ENCODE results near the gene MS4A5.
"Not testable (repeated sequence)": the region's sequence is repeated elsewhere in the genome, so short reads cannot be mapped to it uniquely, and the experiment has no call there.

The MS4A5 gene, protein sequence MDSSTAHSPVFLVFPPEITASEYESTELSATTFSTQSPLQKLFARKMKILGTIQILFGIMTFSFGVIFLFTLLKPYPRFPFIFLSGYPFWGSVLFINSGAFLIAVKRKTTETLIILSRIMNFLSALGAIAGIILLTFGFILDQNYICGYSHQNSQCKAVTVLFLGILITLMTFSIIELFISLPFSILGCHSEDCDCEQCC

DNA sequence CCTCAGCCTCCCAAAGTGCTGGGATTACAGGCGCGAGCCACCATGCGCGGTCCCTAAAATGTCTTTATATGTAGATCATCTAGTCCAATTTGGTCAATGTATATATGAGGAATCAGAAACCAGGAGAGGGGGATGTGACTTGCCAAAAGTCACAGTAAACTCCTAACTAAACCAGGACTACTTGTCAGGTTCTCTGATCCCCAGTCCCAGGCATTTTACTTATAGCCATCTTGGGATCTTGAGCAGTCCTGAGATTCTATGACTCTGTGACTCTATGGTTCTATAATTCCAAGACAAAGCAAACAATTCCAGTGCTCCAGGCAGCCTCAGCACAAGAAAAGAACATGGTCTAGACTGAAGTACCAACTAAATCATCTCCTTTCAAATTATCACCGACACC is at the start of gene MS4A5:
Gene MS4A5, plus strand, starts transcription at position 301 of the 400 bp plus-strand sequence. CDS start 103 bp downstream, outside the sequence.
- DNase-seq: no peak

DNA sequence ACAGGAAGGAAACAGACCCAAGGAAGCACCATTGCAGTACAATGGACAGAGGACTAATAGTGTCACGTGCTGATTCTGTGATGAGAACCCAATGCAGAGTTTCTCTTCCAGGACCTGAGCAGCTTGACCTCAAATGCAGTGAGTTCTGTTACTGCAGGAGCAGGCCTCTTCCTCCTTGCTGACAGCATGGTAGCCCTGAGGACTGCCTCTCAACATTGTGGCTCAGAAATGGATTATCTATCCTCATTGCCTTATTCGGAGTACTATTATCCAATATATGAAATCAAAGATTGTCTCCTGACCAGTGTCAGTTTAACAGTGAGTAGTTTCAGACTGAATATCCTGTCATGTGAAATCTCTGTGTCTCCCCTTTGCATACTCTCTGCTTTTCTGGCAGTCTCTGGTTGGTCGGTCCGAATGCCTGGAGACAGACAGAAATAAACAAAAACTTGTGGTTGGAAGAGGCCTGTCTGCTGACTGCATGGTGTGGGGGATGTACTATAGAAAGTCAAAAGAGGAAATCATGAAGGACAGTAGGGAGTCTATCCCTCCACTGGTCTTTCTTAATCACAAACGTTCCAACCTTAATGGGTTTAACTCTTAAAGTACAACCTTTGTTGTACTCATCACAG is 40.0 kb upstream of the MS4A5 start:
- no peak for DNase-seq

DNA sequence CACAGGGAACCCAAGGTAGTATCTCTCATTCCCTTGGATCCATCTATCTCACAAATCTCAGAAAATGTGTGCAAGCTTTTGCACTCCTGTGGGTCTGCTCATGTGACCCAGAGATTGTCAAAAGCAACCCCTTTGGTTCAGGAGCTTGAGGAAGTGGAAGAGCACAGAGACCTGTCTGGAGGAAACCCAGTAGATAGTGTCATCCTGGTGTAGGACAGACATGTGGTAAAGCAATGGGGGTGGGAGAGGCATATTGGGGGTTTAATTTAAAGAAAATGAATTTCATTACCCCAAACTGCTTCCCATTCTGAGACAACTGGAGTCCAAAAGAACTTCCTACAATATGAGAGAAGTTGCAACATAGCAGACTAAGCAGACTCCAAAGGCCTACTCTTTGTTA is 39.0 kb upstream of the MS4A5 start:
- no peak for DNase-seq

DNA sequence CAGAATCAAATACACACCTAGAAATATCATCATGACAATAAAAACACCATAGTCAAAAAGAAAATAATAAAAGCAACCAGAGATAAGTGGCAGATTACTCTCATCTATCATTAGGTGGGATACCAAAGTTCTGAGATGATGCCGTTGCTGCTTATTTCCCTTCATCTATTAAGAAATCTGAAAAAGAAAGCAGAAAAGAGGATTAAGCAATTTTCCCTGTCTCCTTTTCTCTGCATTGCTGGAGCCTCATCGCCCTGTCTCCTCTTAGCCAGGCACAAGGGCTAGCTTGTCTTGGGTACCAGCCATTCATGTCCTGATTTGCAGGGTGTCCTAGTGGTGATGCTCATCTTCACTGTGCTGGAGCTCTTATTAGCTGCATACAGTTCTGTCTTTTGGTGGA is 37.0 kb upstream of the MS4A5 start:
- no peak for DNase-seq

DNA sequence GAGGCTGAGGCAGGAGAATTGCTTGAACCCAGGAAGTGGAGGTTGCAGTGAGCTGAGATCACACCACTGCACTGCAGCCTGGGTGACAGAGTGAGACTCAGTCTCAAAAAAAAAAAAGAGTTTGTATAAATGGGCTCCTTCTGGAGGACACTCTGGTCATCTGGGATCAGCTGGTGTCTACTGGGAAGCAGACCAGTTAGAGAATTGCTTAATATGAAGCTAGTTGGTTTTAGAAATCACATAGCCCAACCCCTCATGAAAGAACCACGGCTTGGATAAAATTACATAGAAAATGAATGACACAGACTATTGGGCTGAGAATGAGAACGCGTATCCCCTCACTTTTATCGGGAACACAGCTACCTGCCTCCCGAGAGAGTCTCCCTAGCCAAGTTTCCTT is 36.4 kb upstream of the MS4A5 start:
- DNase-seq: no peak

DNA sequence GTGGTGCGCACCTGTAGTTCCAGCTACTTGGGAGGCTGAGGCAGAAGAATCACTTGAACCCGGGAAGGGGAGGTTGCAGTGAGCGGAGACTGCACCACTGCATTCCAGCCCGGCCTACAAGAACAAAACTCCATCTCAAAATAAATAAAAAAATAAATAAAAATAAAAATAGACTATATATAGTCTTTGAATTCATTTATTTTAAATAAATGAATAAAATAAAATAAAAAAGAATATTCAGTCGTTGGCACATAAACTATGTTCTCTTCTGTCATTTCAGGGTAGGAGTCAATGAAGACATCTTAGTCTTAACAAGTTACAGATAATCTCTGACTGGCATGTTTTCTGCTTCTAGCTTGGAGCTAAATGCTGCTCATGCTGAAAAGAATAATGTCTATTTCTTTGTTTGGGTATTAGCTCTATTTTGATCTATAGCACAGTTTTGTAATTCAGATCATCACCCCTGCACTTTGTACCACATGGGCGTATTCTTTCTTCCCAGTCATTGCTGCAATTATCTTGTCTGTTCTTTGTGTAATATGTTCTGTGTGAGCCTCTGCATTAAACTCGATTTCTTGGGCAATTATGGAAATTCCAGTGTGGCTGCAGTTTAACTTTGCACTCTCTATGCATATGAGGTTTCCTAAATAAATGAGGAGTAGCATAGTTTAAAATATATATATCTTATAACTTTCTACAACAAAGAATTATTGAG is 34.5 kb upstream of the MS4A5 start:
- no peak for DNase-seq

DNA sequence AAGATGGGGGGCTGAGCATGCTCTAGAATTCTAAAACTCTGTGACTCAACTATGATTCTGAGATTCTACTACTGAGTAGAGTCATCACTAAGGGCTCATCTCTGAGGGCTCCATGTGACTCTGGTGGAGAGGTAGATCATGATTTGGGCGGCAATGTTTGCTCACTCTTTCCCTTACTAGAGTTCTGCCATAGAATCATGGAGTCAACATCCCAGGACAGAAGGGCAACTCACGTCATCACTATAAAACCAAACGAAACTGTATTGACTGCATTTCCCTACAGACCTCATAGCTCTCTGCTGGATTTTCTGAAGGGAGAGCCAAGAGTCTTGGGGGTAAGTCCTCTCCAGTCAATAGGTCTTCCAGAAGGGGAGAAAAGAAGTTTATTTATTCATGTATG is 33.0 kb upstream of the MS4A5 start, which contains the start of gene MS4A14:
Gene MS4A14, plus strand, starts transcription at position 78 of the 400 bp plus-strand sequence. Its CDS starts 120 bp downstream, at position 198.
- no peak for DNase-seq

DNA sequence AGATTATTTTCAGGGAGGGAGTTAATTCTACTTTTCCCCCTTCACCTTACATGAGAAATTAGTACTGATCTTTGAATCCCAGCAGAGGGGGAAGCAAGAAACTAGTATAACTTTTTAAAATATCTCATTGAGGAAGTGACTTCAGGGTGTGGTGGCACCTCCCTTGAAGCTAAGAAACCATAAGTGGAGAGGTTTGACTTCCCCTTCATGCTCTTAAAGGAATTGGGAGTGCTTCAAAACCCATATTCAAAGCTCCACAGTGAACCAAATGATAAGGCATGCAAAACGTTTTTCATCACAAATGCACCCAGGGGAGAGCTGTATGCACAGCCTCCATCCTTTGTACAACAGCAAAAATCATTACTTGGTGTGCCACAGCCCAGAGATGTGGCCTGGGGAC is 32.6 kb upstream of the MS4A5 start:
- no peak for DNase-seq

DNA sequence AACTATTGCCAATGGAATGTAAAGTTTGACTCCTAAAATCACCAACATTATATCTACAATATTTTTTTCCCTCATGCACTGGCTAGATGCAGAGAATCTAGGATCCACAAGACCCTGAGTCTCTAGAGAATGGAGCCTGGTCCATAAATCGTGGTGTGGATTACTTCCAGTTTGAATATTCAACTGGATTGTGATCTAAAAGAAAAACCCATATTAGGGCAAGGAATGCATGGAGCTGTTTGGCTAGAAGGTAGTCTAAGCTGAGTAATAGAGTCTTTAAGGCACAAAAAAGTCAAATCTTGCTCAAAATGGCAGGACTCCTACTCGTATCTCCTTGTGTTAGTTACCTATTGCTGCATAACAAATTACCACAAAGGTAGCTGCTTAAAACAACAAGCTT is 9.4 kb upstream of the MS4A5 start:
- no peak for DNase-seq

DNA sequence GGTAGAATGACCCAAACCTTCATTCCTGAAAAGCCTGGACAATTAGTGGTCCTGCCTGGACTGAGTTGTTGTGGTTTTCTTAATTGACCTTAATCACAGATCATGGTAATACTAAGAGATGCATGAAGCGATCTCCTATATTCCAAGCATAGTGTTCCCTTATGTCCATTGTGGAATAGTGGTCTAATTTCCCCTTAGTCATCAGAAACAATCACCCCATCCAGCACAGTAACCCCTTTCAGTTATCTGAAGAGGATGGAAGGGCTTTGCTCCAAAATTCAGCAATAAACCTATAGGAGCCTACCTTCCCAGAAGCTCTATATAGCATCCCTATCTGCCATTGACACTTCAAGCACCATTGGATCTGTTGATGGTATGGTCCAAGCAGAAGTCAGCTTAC is 6.8 kb upstream of the MS4A5 start:
- DNase-seq: no peak

DNA sequence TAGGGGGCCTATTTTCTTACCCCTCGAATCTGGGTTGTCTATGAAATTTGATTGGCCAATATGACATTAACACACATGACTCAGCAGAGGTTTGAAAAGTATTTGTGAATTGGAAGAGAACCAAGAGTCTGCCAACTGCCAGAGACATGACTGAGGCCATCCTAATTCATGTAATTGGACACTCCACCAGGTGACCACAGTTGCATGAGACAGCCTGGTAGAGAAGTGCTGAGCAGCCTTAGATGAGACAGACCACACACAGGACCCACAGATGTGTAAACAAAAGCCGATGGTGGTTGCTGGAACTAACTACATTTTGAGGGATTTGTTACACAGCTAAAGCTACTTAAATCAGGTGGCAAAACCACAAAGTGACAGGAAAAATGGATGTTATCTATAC is 855 bp upstream of the MS4A5 start:
- no peak for DNase-seq

DNA sequence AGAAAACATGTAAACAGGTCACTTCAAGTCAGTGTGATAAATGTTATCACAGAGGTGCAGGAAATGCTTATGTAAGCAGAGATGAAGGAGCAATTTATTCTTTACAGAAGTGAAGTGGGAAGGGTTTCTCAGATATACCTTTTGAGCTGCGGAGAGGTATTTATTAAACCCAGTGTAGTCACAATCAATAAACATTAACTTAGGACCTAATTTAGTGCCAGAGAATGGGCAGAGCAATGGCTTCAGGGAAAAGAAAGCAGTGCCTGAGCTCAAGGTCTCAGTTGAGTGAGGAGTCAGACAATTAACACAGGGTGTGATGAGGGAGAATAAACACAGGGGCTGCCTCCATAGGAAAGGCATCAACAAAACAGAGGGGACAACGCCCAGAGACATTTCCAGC is 1.9 kb downstream of the MS4A5 start:
- no peak for DNase-seq

DNA sequence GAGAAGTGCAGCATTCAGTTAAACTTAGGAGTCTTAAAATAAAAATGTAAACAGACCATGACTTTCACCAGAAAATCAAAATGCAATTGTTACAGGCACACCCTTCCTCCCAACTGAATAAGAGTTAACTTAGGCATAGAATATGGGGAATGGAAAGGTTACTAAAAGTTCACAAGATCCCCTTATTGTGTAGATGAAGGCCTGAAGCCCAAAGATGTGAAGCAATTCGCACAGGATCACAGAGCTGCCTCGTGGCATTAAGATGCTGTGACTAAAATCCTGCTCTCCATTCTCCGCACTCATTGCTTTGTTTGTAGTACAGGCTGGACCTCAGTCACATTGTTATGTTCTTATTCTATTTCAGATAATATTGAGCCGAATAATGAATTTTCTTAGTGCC is 4.0 kb downstream of the MS4A5 start:
- DNase-seq: no peak

DNA sequence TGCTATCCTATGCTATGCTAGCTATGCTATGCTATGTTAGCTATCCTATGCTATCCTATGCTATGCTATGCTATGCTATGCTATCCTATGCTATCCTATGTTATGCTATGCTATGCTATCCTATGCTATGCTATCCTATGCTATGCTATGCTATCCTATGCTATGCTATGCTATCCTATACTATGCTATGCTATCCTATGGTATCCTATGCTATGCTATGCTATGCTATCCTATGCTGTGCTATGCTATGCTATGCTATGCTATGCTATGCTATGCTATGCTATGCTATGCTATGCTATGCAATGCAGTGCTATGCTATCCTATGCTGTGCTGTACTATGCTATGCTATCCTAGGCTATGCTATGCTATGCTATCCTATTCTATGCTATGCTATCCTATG is 17.7 kb downstream of the MS4A5 start:
- no peak for DNase-seq

DNA sequence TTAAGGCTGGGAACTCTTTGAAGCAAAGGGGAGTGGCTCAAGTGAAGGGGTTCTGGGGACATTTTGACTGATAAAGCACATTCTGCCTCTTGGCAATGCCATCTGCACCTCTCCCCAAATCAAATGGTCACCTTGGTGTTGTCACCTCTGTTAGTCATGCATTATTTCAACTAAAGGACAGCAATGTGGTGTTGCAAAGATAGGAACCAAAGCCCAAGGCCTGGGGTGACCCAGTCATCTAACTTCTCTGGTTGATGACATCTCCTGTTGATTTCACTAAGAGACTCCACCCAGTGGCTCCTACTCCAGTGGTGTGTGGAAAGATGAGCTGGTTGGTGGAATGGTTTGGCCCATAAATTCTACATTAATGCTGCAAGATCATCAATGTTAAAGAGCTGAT is 18.5 kb downstream of the MS4A5 start:
- no peak for DNase-seq

DNA sequence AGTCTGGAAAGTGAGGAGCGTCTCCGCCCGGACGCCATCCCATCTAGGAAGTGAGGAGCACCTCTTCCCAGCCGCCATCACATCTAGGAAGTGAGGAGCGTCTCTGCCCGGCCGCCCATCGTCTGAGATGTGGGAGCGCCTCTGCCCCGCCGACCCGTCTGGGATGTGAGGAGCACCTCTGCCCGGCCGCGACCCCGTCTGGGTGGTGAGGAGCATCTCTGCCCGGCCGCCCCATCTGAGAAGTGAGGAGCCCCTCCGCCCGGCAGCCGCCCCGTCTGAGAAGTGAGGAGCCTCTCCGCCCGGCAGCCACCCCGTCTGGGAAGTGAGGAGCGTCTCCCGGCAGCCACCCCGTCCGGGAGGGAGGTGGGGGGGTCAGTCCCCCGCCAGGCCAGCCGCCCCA is 21.8 kb downstream of the MS4A5 start:
- DNase-seq: not testable (repeated sequence)

DNA sequence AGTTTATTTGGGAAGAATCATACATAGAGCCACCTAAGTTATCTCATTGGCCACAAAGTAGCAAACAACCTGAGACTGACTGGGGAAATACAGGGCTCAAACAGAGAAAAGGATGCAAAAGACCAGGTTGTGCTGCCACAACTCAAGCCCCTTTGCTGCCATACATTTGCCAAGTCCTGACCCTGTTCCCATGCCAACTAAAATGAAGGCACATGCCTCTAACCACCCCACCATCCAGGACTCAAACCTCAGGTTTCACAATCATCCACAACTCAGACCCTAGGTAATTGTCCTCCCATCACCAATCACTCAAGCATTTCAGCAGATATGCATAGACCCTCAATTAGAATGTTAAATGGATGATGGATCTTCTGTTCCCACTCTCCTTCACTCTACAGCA is 24.8 kb downstream of the MS4A5 start:
- no peak for DNase-seq

DNA sequence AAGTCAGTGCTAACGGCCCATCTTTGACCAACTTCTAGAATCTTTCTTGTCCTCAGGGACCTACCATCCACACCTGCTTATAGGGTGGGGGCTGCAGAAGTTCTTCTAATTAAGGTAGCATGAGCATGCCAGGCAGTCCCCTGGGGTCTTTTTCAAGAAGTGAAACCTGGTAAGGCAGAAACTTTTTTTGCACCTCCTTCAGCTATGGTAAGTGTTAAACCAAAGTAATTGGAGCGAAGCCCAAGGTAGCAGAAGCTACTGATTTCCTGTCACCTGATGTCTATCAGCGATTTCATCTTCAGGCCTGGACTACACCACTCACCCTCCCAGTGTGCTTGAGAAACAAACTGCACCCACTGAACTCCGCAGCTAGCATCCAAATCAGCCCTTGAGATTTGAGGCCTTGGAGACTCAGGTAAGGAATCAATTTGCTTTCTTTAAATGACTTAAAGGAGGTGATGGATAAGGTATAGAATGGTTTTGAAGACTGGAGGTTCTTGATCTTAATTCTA is 26.2 kb downstream of the MS4A5 start, which contains the start of gene MS4A1:
Gene MS4A1, plus strand, starts transcription at position 317 of the 512 bp plus-strand sequence. CDS start 6,528 bp downstream, outside the sequence.
- no peak for DNase-seq

DNA sequence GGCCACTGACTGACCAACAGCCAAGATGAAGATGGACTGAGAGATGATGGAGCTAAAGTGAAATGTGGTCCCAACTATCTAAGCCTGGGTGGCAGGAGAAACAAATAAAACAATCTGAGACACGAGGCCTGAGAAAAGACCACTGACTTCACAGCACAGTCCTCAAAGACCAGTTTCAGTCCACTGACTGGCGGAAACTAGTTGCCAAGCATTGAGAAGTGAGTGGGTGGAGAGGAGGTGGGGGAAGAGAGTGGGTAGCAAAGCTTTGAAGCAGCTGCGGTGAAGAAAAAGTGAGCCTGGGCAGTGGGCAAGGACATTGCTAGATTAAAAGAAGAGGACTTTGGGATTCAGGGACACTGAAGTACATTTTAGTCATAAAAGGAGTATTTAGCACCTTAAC is 28.2 kb downstream of the MS4A5 start:
- DNase-seq: no peak

DNA sequence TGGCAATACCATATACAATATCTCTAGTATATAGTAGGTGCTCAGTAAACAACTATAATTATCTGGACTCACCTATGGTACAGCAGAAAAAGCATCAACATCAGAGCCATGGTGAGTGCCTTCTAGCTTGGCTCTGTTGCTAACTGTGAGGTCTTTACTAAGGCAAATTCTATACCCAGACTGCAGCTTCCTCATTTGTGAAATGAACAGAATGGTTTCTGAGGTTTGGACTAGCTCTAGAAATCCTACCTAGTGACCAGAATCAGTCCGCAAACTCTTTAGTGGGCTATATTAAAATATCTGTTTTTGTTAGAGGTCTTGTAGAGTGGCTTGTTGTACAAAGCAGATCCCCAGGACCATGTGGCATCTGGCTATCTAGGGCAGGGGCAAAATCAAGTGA is 30.0 kb downstream of the MS4A5 start:
- DNase-seq: no peak

DNA sequence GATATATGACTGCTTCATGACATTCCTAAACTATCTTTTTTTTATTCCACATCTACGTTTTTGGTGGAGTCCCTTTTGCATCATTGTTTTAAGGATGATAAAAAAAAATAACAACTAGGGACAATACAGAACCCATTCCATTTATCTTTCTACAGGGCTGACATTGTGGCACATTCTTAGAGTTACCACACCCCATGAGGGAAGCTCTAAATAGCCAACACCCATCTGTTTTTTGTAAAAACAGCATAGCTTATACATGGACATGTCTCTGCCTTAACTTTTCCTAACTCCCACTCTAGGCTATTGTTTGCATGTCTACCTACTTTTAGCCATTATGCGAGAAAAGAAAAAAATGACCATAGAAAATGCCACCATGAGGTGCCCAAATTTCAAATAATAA is 39.5 kb downstream of the MS4A5 start:
- DNase-seq: no peak

DNA sequence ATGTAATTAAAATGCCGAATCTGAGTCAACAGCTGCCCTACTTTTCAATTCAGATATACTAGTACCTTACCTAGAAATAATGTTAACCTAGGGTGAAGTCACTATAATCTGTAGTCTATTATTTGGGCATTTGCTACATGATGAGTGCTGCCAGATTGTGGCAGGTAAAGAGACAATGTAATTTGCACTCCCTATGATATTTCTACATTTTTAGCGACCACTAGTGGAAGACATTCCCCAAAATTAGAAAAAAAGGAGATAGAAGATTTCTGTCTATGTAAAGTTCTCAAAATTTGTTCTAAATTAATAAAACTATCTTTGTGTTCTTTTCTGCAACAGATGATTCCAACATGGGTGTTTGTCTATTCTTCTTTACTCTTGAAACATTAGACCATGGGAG is 40.4 kb downstream of the MS4A5 start:
- no peak for DNase-seq

DNA sequence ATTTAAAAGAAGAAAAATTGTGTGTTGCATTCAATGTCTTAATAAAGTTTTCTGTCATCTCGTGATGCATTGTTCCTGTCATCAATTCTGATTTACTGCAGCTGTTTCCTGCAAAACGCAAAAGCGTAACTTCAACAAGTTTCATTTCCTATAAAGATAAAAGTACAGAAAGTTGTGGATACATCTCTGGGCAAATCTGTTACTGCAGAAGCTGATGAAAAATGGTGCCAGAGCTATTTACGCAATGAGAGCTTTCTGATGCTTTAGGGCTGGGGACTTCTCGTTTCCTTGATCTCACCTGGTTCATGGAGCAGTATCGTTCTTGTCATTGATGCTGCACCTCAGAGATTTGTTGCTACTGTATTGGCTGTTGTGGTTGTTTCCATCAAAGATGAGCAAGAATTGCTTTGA is 47.7 kb downstream of the MS4A5 start:
- DNase-seq: no peak

DNA sequence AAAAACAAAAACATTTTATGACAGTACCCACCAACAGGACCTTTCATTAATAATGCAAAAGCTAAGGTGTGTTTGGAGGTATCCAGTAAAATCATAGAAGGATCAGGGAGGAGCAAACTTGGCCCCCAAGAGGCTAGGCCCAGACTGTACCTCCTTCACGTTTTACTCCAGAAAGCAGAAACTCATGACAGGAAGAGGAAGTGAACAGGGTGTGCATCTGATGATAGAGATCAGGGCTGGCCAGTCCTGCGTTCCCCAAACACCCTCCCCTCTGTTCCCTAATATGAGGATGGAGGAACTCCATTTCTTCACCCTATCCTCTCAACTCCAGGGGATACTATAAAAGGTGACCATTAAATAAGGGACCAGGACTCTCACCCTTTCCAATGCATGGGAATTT is 53.0 kb downstream of the MS4A5 start:
- DNase-seq: no peak
